Upper lobe of left lung (tissue), 6 donors: ENCODE results near the gene CACFD1. TPM values are rescaled to one million over a fixed set of nuclear protein-coding genes. Genes with fewer than 3 reads are reported as not detected.

Experiments
- ATAC-seq, 2 donors: fragments of 200-7000 bp; cut with Tn5 transposase; one replicate each; pipeline ENCODE4 v1.9.1; 2022; ENCODE audit warnings: mild to moderate bottlenecking in 2 of 2, moderate library complexity in 2 of 2; ENCODE audit not compliant: low FRiP score in 2 of 2
- DNase-seq, 2 donors: peaks; one replicate each; pipeline ENCODE4 v3.0.0-alpha.2; 2019 to 2020
- H3K27ac ChIP-seq, 4 donors: fragments of 200-600 bp; sonication (generic); one replicate each; pipeline ENCODE4 v1.5.1; 2016 to 2019
- H3K27me3 ChIP-seq, 4 donors: fragments of 200-600 bp; sonication (generic); one replicate each; pipeline ENCODE4 v1.5.1; 2017 to 2019
- H3K36me3 ChIP-seq, 4 donors: fragments of 200-600 bp; sonication (generic); one replicate each; pipeline ENCODE4 v1.5.1; 2016 to 2019
- H3K4me1 ChIP-seq, 4 donors: fragments of 200-600 bp; sonication (generic); one replicate each; pipeline ENCODE4 v1.5.1; 2018 to 2019
- H3K4me3 ChIP-seq, 4 donors: fragments of 200-600 bp; sonication (generic); one replicate each; pipeline ENCODE4 v1.5.1; 2017 to 2019; ENCODE audit warnings: mild to moderate bottlenecking in 2 of 4, moderate library complexity in 1 of 4
- H3K9me3 ChIP-seq, 4 donors: fragments of 200-600 bp; sonication (generic); one replicate each; pipeline ENCODE4 v1.5.1; 2018 to 2019
- EP300 ChIP-seq, 4 donors: sonication (generic); formaldehyde crosslinking; IDR thresholded peaks; one replicate each; pipeline ENCODE4 v1.5.1; 2017; ENCODE audit warnings: antibody characterized with exemption in 4 of 4, control low read depth in 2 of 4
- POLR2A ChIP-seq, 4 donors: fragments of 450-650 bp; IDR thresholded peaks; one replicate each; pipeline ENCODE4 v1.5.1; 2016 to 2017; ENCODE audit warnings: antibody characterized with exemption in 4 of 4, mild to moderate bottlenecking in 2 of 4
- POLR2AphosphoS5 ChIP-seq, 2 donors: sonication (generic); formaldehyde crosslinking; IDR thresholded peaks; one replicate each; pipeline ENCODE4 v1.5.1; 2017; ENCODE audit warnings: antibody characterized with exemption in 2 of 2
- whole genome bisulfite sequencing, 2 donors: methylation state at CpG; one replicate each; pipeline ENCODE4 v1.1.5; 2017 to 2018; 5-methylcytosine and 5-hydroxymethylcytosine counted together
- total RNA-seq, 6 donors: library from RNA; depleted of rRNA in 4 of 6; stranded (reverse); fragments of >200 nt in 4 of 6; gene quantifications; one replicate each; pipeline versions ENCODE4 v1.1.0 to v1.2.1, GENCODE V29; 2016 to 2021
- TF ChIP-seq, protein P1 (sequence below), 6 experiments: fragments of 450-650 bp in 4 of 6; fragments of 200-600 bp in 2 of 6; sonication (generic) in 2 of 6; IDR thresholded peaks; one replicate each; pipeline ENCODE4 v1.5.1; 2016 to 2019; ENCODE audit warnings: antibody characterized with exemption in 6 of 6
- donor health status: DM: no; HTN: no; CAD: no; lungs with moderate emphysema.
- donor health status: DM: no; HTN: yes; CAD: no; lungs with severe emphysema.

CACFD1 gene
- total RNA-seq, 6 donors from 2014 or later = 31.1 to 52.8 (median 38.5) TPM

DNA sequence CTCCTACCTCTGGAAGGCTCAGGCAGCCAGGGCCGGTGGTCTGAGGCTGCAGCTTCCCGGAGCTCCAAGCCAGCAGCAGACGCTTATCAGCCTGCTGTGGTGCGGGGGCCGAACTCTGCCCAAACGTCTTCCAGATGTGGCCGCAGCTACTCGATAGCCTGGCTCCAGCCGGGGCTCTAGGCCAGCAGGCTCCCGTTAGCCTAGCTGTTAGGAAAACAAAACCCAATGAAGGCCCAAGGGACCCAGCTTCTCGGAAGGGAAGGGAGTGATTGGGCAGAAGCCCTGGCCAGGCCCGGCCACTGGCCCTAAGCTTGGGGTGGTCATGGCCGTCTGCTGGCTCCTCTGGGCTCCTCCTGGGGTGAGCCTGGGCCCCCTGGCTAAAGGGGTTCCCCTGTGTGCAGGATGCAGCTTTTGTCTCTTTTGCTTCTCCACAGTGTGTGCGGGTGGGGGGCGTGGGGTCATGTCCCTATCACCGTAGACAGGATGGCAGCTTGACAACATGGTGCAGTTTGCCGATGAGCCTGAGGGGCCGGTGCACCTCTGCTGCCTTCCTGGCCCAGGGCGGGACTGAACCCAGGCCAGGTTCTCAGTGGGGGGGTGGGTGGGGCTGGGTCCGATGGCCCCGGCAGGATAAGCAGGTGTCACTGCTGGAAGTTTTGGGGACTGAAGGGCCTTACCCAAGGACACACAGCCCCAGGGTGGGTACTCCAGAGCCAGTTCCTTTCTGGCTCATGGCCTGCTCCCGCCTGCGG lies 46.3 kb downstream of the CACFD1 start:
- Histone ChIP-seq H3K4me1 (peaks cover 13 to 33% (median 14%) of the 10 kb centered on the region in 4 donors), H3K4me3 (no peak overlapping the region), H3K36me3 (no peaks in the 10 kb centered on the region), H3K27me3 (no peaks in the 10 kb centered on the region), H3K9me3 (peaks cover 8 to 15% (median 14%) of the 10 kb centered on the region in 4 donors), H3K27ac (peak overlapping the region; percentile 30 to 75 (median 54))
- ATAC-seq (peak; percentile 40 to 86), DNase-seq (peak in 1 of 2 donors; percentile 84)
- WGBS, 2 donors = 81 to 95% methylated on average over 3 to 21 of the region's 23 CpGs
- TF ChIP-seq, protein P1, sequence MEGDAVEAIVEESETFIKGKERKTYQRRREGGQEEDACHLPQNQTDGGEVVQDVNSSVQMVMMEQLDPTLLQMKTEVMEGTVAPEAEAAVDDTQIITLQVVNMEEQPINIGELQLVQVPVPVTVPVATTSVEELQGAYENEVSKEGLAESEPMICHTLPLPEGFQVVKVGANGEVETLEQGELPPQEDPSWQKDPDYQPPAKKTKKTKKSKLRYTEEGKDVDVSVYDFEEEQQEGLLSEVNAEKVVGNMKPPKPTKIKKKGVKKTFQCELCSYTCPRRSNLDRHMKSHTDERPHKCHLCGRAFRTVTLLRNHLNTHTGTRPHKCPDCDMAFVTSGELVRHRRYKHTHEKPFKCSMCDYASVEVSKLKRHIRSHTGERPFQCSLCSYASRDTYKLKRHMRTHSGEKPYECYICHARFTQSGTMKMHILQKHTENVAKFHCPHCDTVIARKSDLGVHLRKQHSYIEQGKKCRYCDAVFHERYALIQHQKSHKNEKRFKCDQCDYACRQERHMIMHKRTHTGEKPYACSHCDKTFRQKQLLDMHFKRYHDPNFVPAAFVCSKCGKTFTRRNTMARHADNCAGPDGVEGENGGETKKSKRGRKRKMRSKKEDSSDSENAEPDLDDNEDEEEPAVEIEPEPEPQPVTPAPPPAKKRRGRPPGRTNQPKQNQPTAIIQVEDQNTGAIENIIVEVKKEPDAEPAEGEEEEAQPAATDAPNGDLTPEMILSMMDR (IDR thresholded peaks at IDR 0.05) = no peak

DNA sequence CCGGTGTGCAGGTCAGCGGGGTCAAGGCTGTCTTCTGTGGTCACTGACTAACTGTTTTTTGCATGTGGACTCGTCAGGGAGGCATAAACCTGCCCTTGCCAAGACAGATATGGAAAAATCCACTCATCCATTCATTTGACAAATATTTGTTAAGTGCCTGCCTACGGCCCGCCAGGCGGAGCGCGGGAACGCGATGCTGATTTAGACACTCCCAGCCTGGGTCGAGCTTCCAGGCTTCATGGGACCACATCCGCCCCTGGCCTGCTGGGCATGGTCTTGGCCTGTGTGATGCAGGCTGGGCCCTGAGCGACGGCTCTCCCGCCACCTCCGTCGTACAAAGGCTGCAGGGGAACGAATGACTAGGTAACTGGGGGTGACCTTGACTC lies 46.9 kb downstream of the CACFD1 start:
- Histone ChIP-seq H3K4me1 (peaks cover 13 to 33% (median 14%) of the 10 kb centered on the region in 4 donors), H3K36me3 (no peaks in the 10 kb centered on the region), H3K27ac (peak overlapping the region in 3 of 4 donors; percentile 42 to 75 (median 67)), H3K27me3 (no peaks in the 10 kb centered on the region), H3K4me3 (no peak overlapping the region), H3K9me3 (peaks cover 5 to 11% (median 9%) of the 10 kb centered on the region in 4 donors)
- 56 to 74% methylated on average over 7 to 18 of the region's 18 CpGs for WGBS, 2 donors
- DNase-seq (peak; percentile 48 to 89), ATAC-seq (peak; percentile 62 to 78)
- TF ChIP-seq POLR2AphosphoS5 (IDR thresholded peaks at IDR 0.05) = peak; percentile 31 to 41
- no peak for TF ChIP-seq POLR2A (IDR thresholded peaks at IDR 0.05)

DNA sequence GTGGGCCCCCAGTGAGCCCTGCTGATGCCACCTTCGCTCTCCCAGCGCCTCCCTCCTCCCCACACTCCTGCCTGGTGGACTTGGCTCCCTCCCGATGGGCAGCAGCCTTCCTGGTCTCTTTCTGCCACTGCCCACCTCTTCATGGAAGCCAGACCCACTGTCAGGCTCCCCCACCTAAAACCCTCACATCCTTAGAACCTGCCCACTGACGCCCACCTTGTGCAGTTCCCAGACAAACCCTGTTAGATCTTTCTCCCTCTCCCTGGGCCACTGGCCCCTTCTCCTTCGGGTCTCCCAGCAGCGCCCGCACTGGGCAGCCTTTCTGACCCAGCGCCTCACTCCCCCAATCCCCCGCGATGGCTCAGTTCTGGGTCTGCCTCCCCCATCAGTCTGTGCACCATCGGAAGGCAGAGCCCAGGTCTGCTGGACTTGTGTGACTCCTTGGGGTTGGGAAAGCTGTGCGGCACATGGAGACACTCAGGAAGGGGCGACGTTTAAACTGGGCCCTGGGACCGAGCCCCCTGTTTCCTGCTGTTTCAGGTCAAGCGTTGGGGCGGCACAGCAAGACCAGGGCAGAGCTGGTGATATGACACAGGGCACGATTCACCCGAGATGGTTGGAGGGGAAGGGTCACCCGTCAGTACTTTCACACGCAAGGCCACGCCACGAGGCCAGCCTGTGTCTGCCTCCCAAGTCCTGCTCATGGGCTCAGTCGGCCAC lies 47.6 kb downstream of the CACFD1 start:
- DNase-seq (no peak), ATAC-seq (no peak)
- H3K36me3 ChIP-seq = no peaks in the 10 kb centered on the region
- TF ChIP-seq POLR2A (IDR thresholded peaks at IDR 0.05) (no peak), EP300 (IDR thresholded peaks at IDR 0.05) (no peak), POLR2AphosphoS5 (IDR thresholded peaks at IDR 0.05) (no peak)
- TF ChIP-seq, protein P1 (IDR thresholded peaks at IDR 0.05) = no peak
- H3K4me1 ChIP-seq = peaks cover 13 to 33% (median 14%) of the 10 kb centered on the region in 4 donors
- no peaks in the 10 kb centered on the region for H3K27me3 ChIP-seq
- peaks cover 1 to 4% (median 2%) of the 10 kb centered on the region in 4 donors for H3K9me3 ChIP-seq
- peak overlapping the region in 2 of 4 donors; percentile 10 to 75 for H3K27ac ChIP-seq
- no peak overlapping the region for H3K4me3 ChIP-seq
- 94 to 95% methylated on average over 24 of the region's 24 CpGs for WGBS, 2 donors

DNA sequence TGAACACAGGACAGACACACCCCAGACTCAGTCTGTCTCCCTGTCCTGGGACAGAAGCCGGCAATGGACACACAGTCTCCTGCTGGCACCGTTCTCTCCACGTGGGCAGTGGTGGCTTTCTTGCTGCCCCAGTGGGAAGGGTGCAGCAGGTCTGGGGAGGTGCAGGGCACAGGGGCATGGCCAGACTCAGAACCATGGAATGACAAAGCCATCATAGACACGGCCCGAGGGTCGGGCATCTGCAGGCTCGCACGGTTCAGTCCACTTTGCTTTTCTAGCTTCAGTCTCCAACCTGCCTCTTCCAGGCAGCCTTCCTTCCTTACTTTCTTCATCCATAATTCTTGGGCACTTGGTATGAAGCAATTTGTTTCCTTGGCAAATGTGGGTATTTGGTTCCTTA lies 48.3 kb downstream of the CACFD1 start:
- no peaks in the 10 kb centered on the region for H3K9me3 ChIP-seq
- ATAC-seq (no peak), DNase-seq (no peak)
- no peak overlapping the region for H3K4me3 ChIP-seq
- no peak overlapping the region for H3K27ac ChIP-seq
- H3K27me3 ChIP-seq = no peaks in the 10 kb centered on the region
- 94% methylated on average over 8 of the region's 8 CpGs; no CpG with 5 or more reads in 1 of the 2 donors for WGBS, 2 donors
- peaks cover 13 to 33% (median 14%) of the 10 kb centered on the region in 4 donors for H3K4me1 ChIP-seq
- no peaks in the 10 kb centered on the region for H3K36me3 ChIP-seq
- no peak for TF ChIP-seq POLR2A (IDR thresholded peaks at IDR 0.05)
- TF ChIP-seq, protein P1 (IDR thresholded peaks at IDR 0.05) = no peak
